ENCODE results near the gene SH3TC1. TPM values are rescaled to one million over a fixed set of nuclear protein-coding genes. Genes with fewer than 3 reads are reported as not detected.

SH3TC1 gene
- total RNA-seq, 4 donors from 2014 or later, result 15.0 to 78.6 (median 41.4) TPM

DNA sequence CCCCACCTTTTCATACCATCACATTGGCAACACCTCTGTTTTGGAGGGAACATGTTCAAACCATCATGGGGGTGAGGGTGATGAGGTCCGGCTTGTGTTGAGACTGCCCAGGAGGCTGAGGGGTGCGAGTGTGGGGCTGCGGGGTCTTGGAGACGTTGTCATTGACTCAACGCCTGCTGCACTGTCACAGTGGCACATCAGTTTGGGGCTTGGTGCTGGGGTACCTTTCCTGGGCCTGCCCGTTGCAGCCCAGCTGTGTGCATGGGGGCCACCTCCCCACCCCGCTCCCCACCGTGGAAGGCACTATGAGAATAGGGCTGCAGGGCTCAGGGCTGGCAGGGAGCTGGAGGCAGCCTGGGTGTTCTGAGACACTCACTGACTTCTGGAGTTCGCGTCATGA is 72.7 kb downstream of the SH3TC1 start:
- Histone ChIP-seq H3K4me3 (no peak overlapping the region), H3K4me1 (peaks cover 21 to 50% (median 32%) of the 10 kb centered on the region in 4 donors), H3K27me3 (peaks cover 28% of the 10 kb centered on the region), H3K36me3 (no peaks in the 10 kb centered on the region), H3K27ac (peak overlapping the region; percentile 6 to 83 (median 73)), H3K9me3 (no peaks in the 10 kb centered on the region)
- no peak for TF ChIP-seq POLR2A (IDR thresholded peaks at IDR 0.05)
- no peak for TF ChIP-seq EP300 (IDR thresholded peaks at IDR 0.05; ENCODE audit: low read depth)
- TF ChIP-seq POLR2AphosphoS5 (IDR thresholded peaks at IDR 0.05), result no peak
- TF ChIP-seq, protein P1, sequence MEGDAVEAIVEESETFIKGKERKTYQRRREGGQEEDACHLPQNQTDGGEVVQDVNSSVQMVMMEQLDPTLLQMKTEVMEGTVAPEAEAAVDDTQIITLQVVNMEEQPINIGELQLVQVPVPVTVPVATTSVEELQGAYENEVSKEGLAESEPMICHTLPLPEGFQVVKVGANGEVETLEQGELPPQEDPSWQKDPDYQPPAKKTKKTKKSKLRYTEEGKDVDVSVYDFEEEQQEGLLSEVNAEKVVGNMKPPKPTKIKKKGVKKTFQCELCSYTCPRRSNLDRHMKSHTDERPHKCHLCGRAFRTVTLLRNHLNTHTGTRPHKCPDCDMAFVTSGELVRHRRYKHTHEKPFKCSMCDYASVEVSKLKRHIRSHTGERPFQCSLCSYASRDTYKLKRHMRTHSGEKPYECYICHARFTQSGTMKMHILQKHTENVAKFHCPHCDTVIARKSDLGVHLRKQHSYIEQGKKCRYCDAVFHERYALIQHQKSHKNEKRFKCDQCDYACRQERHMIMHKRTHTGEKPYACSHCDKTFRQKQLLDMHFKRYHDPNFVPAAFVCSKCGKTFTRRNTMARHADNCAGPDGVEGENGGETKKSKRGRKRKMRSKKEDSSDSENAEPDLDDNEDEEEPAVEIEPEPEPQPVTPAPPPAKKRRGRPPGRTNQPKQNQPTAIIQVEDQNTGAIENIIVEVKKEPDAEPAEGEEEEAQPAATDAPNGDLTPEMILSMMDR (IDR thresholded peaks at IDR 0.05), result no peak
- no peak for DNase-seq
- in situ Hi-C loops (cut with MboI; ENCODE audit: low pct_ligation_motif_present in 1 of 4, low pct_unique_long_range_greater_than_20kb in 1 of 4, low sequenced_read_pairs in 3 of 4), result no loop called here
- WGBS, 2 donors (ENCODE audit: low coverage in 1 of 2), result 40 to 84% methylated on average over 1 to 10 of the region's 10 CpGs
- intact Hi-C loops (cut with DNase I; ENCODE audit: low total_unique reads), result loop anchor here (5.0 kb wide), 1 partner anchor 120 kb away; no protein-coding TSS in a partner anchor

GRCh38 chr4:8272472-8273428 is 73.7 kb downstream of the SH3TC1 start:
- intact Hi-C loops (cut with DNase I; ENCODE audit: low total_unique reads) (loop anchor here (5.0 kb wide), 1 partner anchor 120 kb away; no protein-coding TSS in a partner anchor), in situ Hi-C loops (cut with MboI; ENCODE audit: low pct_ligation_motif_present in 1 of 4, low pct_unique_long_range_greater_than_20kb in 1 of 4, low sequenced_read_pairs in 3 of 4) (no loop called here)
- no peaks in the 10 kb centered on the region for H3K36me3 ChIP-seq
- DNase-seq, result no peak
- no peak overlapping the region for H3K4me3 ChIP-seq
- H3K27me3 ChIP-seq, result peaks cover 28% of the 10 kb centered on the region
- no peaks in the 10 kb centered on the region for H3K9me3 ChIP-seq
- TF ChIP-seq, protein P1 (IDR thresholded peaks at IDR 0.05), result no peak
- peak overlapping the region; percentile 36 to 83 (median 74) for H3K27ac ChIP-seq
- peaks cover 20 to 48% (median 34%) of the 10 kb centered on the region in 4 donors for H3K4me1 ChIP-seq
- 64% methylated on average over 25 of the region's 30 CpGs; no CpG with 5 or more reads in 1 of the 2 donors for WGBS, 2 donors (ENCODE audit: low coverage in 1 of 2)

GRCh38 chr4:8273450-8273849 is 74.4 kb downstream of the SH3TC1 start:
- H3K4me1 ChIP-seq, result peaks cover 25 to 48% (median 37%) of the 10 kb centered on the region in 4 donors

More at GRCh38 chr4:8273450-8273849, 74.4 kb downstream of the SH3TC1 start:
- in situ Hi-C loops (cut with MboI; ENCODE audit: low pct_ligation_motif_present in 1 of 4, low pct_unique_long_range_greater_than_20kb in 1 of 4, low sequenced_read_pairs in 3 of 4) (no loop called here), intact Hi-C loops (cut with DNase I; ENCODE audit: low total_unique reads) (loop anchor here (5.0 kb wide), 1 partner anchor 119 kb away; no protein-coding TSS in a partner anchor)
- no peak for TF ChIP-seq POLR2A (IDR thresholded peaks at IDR 0.05)
- TF ChIP-seq EP300 (IDR thresholded peaks at IDR 0.05; ENCODE audit: low read depth), result no peak
- TF ChIP-seq POLR2AphosphoS5 (IDR thresholded peaks at IDR 0.05), result no peak
- TF ChIP-seq, protein P1 (IDR thresholded peaks at IDR 0.05), result no peak
- H3K36me3 ChIP-seq, result no peaks in the 10 kb centered on the region
- 77% methylated on average over 13 of the region's 13 CpGs; no CpG with 5 or more reads in 1 of the 2 donors for WGBS, 2 donors (ENCODE audit: low coverage in 1 of 2)
- peak overlapping the region; percentile 36 to 83 (median 74) for H3K27ac ChIP-seq
- no peaks in the 10 kb centered on the region for H3K9me3 ChIP-seq
- H3K27me3 ChIP-seq, result peaks cover 24% of the 10 kb centered on the region
- DNase-seq, result no peak
- H3K4me3 ChIP-seq, result no peak overlapping the region

All from transverse colon (tissue), 4 donors.